ENCODE results near the gene PTPN4. TPM values are rescaled to one million over a fixed set of nuclear protein-coding genes. Genes with fewer than 3 reads are reported as not detected.

The PTPN4 gene
- total RNA-seq, 2 experiments from 2014 or later: 26.5 to 34.1 TPM

- POLR2A ChIA-PET: interaction anchor here (0.8 kb wide), 1 partner anchor 50 kb away, joined by 3 read pairs; no protein-coding TSS in a partner anchor
- CTCF ChIA-PET: interaction anchor here (0.7 to 1.2 kb wide), 2 partner anchors 52 to 421 kb away, joined by 3 to 6 read pairs; no protein-coding TSS in a partner anchor
Observed at GRCh38 chr2:119755906-119756305, 3.8 kb upstream of the PTPN4 start.

- CTCF ChIA-PET: interaction anchor here (0.7 to 1.8 kb wide), 3 partner anchors 53 to 420 kb away, joined by 3 to 6 read pairs (median 5); no protein-coding TSS in a partner anchor
- POLR2A ChIA-PET: no interaction called here
Observed at GRCh38 chr2:119756837-119757236, 2.9 kb upstream of the PTPN4 start.

- CTCF ChIA-PET: interaction anchor here (0.6 to 0.8 kb wide), 2 partner anchors 70 to 1782 kb away, joined by 3 read pairs; no protein-coding TSS in a partner anchor
- POLR2A ChIA-PET: interaction anchor here (1.0 kb wide), 2 partner anchors 80 to 473 kb away, joined by 3 to 5 read pairs; partner anchors contain the start of gene TMEM177
Observed at GRCh38 chr2:119758881-119759450, 756 bp upstream of the PTPN4 start.

- POLR2A ChIA-PET: interaction anchor here (0.6 to 1.0 kb wide), 7 partner anchors 13 to 471 kb away, joined by 3 to 9 read pairs (median 5); partner anchors contain the start of gene TMEM177
- CTCF ChIA-PET: interaction anchor here (0.6 to 0.7 kb wide), 2 partner anchors 21 to 414 kb away, joined by 4 to 5 read pairs; no protein-coding TSS in a partner anchor
Observed at GRCh38 chr2:119760237-119760955, 674 bp downstream of the PTPN4 start.

- POLR2A ChIA-PET: interaction anchor here (0.6 to 0.9 kb wide), 4 partner anchors 13 to 180 kb away, joined by 4 to 9 read pairs (median 5); no protein-coding TSS in a partner anchor
- CTCF ChIA-PET: no interaction called here
Observed at GRCh38 chr2:119760956-119761275, 1.2 kb downstream of the PTPN4 start.

GRCh38 chr2:119764832-119765231, 5.1 kb downstream of the PTPN4 start:
- ChIA-PET POLR2A (no interaction called here), CTCF (interaction anchor here (0.6 kb wide), 1 partner anchor 58 kb away, joined by 4 read pairs; no protein-coding TSS in a partner anchor)

GRCh38 chr2:119765433-119766002, 5.8 kb downstream of the PTPN4 start:
- CTCF ChIA-PET: interaction anchor here (0.6 kb wide), 1 partner anchor 57 kb away, joined by 4 read pairs; no protein-coding TSS in a partner anchor
- POLR2A ChIA-PET: interaction anchor here (0.6 kb wide), 1 partner anchor 17 kb away, joined by 3 read pairs; no protein-coding TSS in a partner anchor

GRCh38 chr2:119766944-119767343, 7.2 kb downstream of the PTPN4 start:
- POLR2A ChIA-PET: no interaction called here
- CTCF ChIA-PET: no interaction called here

- CTCF ChIA-PET: interaction anchor here (0.9 kb wide), 1 partner anchor 55 kb away, joined by 3 read pairs; no protein-coding TSS in a partner anchor
- POLR2A ChIA-PET: no interaction called here
Observed at GRCh38 chr2:119768742-119769141, 9.0 kb downstream of the PTPN4 start.

- POLR2A ChIA-PET: no interaction called here
Observed at GRCh38 chr2:119769645-119770044, 9.9 kb downstream of the PTPN4 start.

GRCh38 chr2:119771331-119771730, 11.6 kb downstream of the PTPN4 start:
- CTCF ChIA-PET: interaction anchor here (0.7 kb wide), 1 partner anchor 350 kb away, joined by 4 read pairs; no protein-coding TSS in a partner anchor
- POLR2A ChIA-PET: no interaction called here

More at GRCh38 chr2:119769645-119770044, 9.9 kb downstream of the PTPN4 start:
- CTCF ChIA-PET: interaction anchor here (0.9 kb wide), 1 partner anchor 54 kb away, joined by 3 read pairs; no protein-coding TSS in a partner anchor

GRCh38 chr2:119772128-119772527, 12.4 kb downstream of the PTPN4 start:
- ChIA-PET POLR2A (no interaction called here), CTCF (no interaction called here)

GRCh38 chr2:119772767-119773166, 13.0 kb downstream of the PTPN4 start:
- CTCF ChIA-PET: no interaction called here
- POLR2A ChIA-PET: no interaction called here

- CTCF ChIA-PET: no interaction called here
- POLR2A ChIA-PET: no interaction called here
Observed at GRCh38 chr2:119774026-119774425, 14.3 kb downstream of the PTPN4 start.

- ChIA-PET POLR2A (no interaction called here), CTCF (interaction anchor here (0.6 kb wide), 1 partner anchor 442 kb away, joined by 4 read pairs; no protein-coding TSS in a partner anchor)
Observed at GRCh38 chr2:119775102-119775501, 15.4 kb downstream of the PTPN4 start.

- ChIA-PET POLR2A (interaction anchor here (0.5 to 0.6 kb wide), 2 partner anchors 16 to 41 kb away, joined by 3 to 4 read pairs; no protein-coding TSS in a partner anchor), CTCF (no interaction called here)
Observed at GRCh38 chr2:119782308-119783027, 22.7 kb downstream of the PTPN4 start.

GRCh38 chr2:119784876-119785275, 25.2 kb downstream of the PTPN4 start:
- POLR2A ChIA-PET: no interaction called here
- CTCF ChIA-PET: no interaction called here

- ChIA-PET CTCF (no interaction called here), POLR2A (no interaction called here)
Observed at GRCh38 chr2:119786295-119786694, 26.6 kb downstream of the PTPN4 start.

GRCh38 chr2:119788752-119789151, 29.0 kb downstream of the PTPN4 start:
- CTCF ChIA-PET: no interaction called here
- POLR2A ChIA-PET: no interaction called here

Measured in activated CD8-positive, alpha-beta memory T cell treated with anti-CD3 and anti-CD28 coated beads for 36 hours (primary cell).